Liver (tissue), 3 donors: ENCODE results near the gene IFT57.

Source experiments
- GABPA ChIP-seq, 2 donors: IDR thresholded peaks in 1 of 2; conservative IDR thresholded peaks in 1 of 2; 2 replicates each; pipeline ENCODE4 v1.6.1; 2016; ENCODE audit warnings: antibody characterized with exemption in 2 of 2, mild to moderate bottlenecking in 1 of 2, moderate library complexity in 1 of 2
- RAD21 ChIP-seq, 2 donors: IDR thresholded peaks; 2 replicates each; pipeline ENCODE4 v1.6.1; 2016; ENCODE audit warnings: antibody characterized with exemption in 2 of 2, mild to moderate bottlenecking in 2 of 2
- SP1 ChIP-seq: IDR thresholded peaks from 2 replicates; pipeline ENCODE4 v1.6.1; 2018; ENCODE audit warnings: antibody characterized with exemption, mild to moderate bottlenecking
- TAF1 ChIP-seq: conservative IDR thresholded peaks from 2 replicates; pipeline ENCODE4 v1.6.1; 2016; ENCODE audit warnings: antibody characterized with exemption, mild to moderate bottlenecking
- YY1 ChIP-seq: IDR thresholded peaks from 2 replicates; pipeline ENCODE4 v1.6.1; 2016; ENCODE audit warnings: antibody characterized with exemption, mild to moderate bottlenecking
- TF ChIP-seq, protein P1 (sequence below): fragments of 150-350 bp; IDR thresholded peaks from 2 replicates; pipeline ENCODE4 v1.5.1; 2017; ENCODE audit warnings: improper control_type of control experiment, low read depth, low read length; ENCODE audit not compliant: missing input control
- TF ChIP-seq, protein P2 (sequence below): IDR thresholded peaks from 2 replicates; pipeline ENCODE4 v1.6.1; 2016; ENCODE audit warnings: antibody characterized with exemption
- TF ChIP-seq, protein P3 (sequence below): IDR thresholded peaks from 2 replicates; pipeline ENCODE4 v1.6.1; 2016; ENCODE audit warnings: antibody characterized with exemption, mild to moderate bottlenecking
- TF ChIP-seq, protein P4 (sequence below): IDR thresholded peaks from 2 replicates; pipeline ENCODE4 v1.6.1; 2016; ENCODE audit warnings: antibody characterized with exemption
- donor health status: healthy.
- donor health status: healthy.

DNA sequence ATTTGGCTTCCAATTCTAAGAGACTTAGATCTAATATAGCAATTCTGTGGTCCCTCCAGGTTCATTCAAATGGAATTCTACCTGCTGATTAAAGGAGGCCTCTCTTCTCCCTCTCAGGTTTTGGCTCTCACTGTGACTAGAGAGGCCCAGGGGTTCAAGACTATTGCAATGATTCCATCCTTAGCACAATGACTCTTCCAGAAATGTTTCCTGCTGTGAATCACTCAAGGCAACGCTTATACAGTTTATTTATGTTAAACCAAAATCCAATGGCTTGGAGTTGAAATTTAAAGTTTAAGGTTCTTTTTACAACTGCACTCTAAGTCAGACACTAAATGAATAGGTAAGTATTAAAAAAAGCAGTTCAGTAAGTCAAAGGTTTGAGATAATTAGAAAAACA lies 39.9 kb downstream of the IFT57 start:
- TF ChIP-seq, protein P1, sequence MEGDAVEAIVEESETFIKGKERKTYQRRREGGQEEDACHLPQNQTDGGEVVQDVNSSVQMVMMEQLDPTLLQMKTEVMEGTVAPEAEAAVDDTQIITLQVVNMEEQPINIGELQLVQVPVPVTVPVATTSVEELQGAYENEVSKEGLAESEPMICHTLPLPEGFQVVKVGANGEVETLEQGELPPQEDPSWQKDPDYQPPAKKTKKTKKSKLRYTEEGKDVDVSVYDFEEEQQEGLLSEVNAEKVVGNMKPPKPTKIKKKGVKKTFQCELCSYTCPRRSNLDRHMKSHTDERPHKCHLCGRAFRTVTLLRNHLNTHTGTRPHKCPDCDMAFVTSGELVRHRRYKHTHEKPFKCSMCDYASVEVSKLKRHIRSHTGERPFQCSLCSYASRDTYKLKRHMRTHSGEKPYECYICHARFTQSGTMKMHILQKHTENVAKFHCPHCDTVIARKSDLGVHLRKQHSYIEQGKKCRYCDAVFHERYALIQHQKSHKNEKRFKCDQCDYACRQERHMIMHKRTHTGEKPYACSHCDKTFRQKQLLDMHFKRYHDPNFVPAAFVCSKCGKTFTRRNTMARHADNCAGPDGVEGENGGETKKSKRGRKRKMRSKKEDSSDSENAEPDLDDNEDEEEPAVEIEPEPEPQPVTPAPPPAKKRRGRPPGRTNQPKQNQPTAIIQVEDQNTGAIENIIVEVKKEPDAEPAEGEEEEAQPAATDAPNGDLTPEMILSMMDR, result no peak
- TF ChIP-seq, protein P2, sequence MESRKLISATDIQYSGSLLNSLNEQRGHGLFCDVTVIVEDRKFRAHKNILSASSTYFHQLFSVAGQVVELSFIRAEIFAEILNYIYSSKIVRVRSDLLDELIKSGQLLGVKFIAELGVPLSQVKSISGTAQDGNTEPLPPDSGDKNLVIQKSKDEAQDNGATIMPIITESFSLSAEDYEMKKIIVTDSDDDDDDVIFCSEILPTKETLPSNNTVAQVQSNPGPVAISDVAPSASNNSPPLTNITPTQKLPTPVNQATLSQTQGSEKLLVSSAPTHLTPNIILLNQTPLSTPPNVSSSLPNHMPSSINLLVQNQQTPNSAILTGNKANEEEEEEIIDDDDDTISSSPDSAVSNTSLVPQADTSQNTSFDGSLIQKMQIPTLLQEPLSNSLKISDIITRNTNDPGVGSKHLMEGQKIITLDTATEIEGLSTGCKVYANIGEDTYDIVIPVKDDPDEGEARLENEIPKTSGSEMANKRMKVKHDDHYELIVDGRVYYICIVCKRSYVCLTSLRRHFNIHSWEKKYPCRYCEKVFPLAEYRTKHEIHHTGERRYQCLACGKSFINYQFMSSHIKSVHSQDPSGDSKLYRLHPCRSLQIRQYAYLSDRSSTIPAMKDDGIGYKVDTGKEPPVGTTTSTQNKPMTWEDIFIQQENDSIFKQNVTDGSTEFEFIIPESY, result no peak
- TF ChIP-seq RAD21 (IDR thresholded peaks at IDR 0.05) (no peak), SP1 (no peak), TAF1 (no peak), YY1 (no peak), GABPA (IDR thresholded peaks at IDR 0.05 in 1 of 2, conservative IDR thresholded peaks at IDR 0.05 in 1 of 2) (no peak)
- TF ChIP-seq, protein P3, sequence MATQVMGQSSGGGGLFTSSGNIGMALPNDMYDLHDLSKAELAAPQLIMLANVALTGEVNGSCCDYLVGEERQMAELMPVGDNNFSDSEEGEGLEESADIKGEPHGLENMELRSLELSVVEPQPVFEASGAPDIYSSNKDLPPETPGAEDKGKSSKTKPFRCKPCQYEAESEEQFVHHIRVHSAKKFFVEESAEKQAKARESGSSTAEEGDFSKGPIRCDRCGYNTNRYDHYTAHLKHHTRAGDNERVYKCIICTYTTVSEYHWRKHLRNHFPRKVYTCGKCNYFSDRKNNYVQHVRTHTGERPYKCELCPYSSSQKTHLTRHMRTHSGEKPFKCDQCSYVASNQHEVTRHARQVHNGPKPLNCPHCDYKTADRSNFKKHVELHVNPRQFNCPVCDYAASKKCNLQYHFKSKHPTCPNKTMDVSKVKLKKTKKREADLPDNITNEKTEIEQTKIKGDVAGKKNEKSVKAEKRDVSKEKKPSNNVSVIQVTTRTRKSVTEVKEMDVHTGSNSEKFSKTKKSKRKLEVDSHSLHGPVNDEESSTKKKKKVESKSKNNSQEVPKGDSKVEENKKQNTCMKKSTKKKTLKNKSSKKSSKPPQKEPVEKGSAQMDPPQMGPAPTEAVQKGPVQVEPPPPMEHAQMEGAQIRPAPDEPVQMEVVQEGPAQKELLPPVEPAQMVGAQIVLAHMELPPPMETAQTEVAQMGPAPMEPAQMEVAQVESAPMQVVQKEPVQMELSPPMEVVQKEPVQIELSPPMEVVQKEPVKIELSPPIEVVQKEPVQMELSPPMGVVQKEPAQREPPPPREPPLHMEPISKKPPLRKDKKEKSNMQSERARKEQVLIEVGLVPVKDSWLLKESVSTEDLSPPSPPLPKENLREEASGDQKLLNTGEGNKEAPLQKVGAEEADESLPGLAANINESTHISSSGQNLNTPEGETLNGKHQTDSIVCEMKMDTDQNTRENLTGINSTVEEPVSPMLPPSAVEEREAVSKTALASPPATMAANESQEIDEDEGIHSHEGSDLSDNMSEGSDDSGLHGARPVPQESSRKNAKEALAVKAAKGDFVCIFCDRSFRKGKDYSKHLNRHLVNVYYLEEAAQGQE, result no peak
- TF ChIP-seq, protein P4, sequence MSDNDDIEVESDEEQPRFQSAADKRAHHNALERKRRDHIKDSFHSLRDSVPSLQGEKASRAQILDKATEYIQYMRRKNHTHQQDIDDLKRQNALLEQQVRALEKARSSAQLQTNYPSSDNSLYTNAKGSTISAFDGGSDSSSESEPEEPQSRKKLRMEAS, result no peak
